Cerebellar cortex (tissue), 1 donor: Measurements from ENCODE around the gene FAM186B.
A peak's percentile ranks its signal among the peaks of the same experiment; 100 is the strongest.
"Not testable (repeated sequence)": the region's sequence is repeated elsewhere in the genome, so short reads cannot be mapped to it uniquely, and the experiment has no call there.

ENCODE experiments used
- DNase-seq: peaks from one replicate; pipeline ENCODE4 v3.0.0-alpha.2; 2015; ENCODE audit warnings: low spot score

The FAM186B gene

GRCh38 chr12:49605539-49605938 lies at the start of gene FAM186B:
TSS of gene FAM186B (minus strand) at chr12:49605639. CDS start at chr12:49605477, 162 bp downstream.
- not testable (repeated sequence) for DNase-seq

- no peak for DNase-seq
These were observed 49.3 kb upstream of the FAM186B start for GRCh38 chr12:49654715-49655114.

DNA sequence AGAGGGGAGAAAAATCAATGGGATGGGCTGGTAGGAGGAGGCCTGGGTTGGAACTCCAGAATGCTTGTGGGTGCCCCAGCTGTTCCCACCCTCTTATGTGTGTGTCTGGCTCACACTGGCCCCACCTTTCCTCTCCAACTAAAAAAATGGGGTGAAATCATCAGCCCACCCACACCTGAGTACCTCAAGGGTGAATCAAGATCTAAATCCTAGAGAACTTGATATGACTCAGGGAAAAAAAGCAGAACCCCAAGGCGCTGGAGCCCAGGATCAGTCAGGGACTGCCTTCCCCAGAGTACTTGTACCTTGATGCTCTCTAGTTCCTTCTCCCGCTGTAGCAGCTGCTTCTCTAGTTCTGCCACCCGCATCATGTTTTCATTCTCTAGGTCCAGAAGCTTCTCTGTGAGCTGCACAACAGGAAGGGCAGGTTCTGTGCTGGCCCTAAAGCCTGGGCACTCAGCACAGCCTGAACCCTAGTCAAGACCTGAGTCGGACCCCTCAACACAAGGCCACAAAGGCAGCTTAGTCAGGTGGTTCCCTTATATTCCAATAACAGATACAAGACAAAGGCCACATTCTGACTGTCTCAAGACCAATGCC lies 47.6 kb upstream of the FAM186B start:
- DNase-seq, result no peak

DNA sequence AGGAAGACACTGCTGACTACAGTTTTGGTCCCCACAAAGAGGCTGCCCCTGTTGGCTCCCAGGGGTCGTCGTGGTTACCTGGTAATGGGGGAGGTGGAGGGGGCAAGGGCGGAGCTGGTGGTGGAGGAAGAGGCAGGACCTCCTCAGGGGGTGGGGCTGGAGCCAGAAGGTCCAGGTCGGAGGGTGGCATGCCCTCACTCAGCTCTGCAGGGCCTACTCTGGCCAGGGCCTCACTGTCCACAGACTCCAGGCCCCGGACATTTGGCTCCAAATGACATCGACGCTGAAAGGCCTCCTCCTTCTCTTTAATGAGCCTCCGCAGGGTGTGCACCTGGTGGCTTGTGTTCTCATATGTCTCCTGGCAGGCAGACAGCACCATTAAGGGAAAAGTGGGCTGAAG lies 46.4 kb upstream of the FAM186B start:
- DNase-seq, result peak; percentile 34

- no peak for DNase-seq
These were observed 44.5 kb upstream of the FAM186B start for GRCh38 chr12:49649892-49650291.

DNA sequence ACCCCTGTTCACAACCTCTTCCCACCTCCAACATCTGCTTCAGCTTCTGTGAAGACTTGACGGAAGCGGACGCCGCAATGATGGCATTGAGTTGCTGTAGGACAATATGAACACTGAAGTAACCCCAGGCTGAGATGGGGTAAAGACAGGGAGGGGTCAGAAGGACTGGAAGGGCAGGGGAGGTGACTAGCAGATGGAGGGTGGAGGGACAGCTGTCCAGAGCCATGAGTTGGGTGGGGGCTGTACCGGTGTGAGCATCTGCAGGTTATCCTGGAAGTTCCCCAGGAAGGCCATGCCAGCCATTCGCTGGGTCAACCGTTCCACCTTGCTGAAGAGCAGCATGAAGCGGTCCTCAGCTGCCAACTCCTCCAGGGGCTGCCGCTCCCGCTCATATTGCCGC lies 44.0 kb upstream of the FAM186B start:
- DNase-seq, result no peak

DNA sequence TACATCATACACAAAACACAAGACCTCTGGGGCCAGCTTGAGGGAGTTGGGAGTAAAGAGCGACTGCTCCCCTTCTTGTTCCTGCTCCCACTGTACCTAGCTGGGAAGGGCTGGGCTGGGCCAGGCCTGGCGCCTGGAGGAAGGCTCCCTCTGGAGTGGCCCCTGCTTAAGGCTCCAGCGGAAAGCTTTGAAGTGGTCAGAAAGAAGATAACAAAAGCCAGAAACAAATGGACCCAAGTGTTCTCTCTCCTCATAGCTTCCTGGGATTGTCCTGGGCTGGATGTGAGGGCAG lies 43.2 kb upstream of the FAM186B start:
- no peak for DNase-seq

DNA sequence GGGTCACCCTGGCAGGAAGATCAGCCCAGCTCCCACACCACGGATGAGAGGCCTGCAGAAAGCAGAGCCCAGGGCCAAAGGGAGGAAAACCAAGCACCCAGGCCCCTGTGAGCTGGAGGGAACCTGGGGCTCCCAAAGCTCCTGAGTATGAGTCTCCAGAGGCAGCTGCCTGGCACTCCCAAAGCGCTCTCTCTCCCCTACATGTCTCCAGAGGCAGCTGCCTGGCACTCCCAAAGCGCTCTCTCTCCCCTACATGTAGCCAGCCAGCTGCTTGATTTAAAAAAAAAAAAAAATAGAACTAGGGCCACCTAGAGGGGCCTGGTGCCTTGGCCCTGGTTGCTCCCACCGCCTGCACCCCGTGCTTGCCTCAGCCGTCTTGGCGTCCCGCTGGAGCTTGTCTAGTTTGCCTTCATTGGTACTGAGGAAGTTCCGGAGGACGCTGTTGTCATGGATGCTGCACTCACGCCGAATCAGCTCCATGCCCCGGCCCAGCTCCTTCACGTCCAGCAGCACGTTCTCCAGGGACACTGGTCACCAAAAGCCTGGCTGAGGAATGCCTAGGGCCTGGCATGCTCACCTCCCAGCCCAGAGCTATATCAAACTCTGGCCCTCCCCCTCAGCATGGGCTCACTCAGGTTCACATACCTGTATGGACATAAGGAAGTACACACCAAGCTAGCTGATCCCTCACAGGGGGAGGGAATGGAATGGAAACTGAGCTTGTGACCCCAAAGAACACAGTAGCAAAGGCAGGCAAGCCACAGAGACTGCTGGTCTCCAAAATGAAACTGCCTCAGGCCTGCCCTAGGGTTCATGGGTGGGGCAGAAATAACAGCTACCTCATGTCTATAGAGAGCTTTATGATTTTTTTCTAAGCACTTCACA lies 42.6 kb upstream of the FAM186B start:
- DNase-seq, result no peak

DNA sequence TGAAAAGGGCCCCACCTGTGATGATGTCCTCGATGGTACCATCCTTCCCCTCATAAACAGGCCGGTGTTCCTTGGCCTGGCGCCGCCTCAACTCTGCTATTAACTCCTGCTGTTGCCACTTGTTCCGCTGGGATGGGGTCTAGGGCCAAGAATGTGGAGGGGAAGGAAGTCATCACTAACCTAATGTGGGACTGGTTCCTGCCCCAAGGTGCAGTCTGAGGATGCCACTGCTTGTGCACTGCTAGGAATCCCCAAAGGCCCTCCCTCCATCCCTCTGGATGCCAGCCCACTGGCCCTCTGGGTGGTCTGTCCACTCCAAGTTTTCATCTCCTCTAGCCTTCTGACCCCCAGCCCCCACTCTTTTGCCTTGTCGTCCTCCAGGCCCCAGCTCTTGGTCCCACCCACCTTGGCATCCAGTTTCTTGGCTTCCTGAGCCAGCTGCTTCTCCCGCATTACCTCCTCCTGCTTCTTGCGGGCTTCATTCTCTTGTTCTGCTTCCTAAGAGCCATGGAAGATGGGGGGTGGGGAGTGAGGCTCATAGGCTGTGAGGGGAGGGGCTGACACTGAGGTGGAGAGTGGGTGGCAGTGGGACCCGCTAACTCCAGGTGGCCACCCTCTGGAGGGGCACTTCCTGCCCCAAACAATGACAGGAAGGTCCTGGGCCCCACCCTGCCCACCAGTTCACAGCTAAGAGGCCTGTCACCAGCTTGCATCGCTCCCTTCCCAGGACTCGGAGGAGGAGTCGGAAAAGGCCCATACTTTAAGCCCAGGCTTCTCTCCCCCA lies 41.6 kb upstream of the FAM186B start:
- no peak for DNase-seq

DNA sequence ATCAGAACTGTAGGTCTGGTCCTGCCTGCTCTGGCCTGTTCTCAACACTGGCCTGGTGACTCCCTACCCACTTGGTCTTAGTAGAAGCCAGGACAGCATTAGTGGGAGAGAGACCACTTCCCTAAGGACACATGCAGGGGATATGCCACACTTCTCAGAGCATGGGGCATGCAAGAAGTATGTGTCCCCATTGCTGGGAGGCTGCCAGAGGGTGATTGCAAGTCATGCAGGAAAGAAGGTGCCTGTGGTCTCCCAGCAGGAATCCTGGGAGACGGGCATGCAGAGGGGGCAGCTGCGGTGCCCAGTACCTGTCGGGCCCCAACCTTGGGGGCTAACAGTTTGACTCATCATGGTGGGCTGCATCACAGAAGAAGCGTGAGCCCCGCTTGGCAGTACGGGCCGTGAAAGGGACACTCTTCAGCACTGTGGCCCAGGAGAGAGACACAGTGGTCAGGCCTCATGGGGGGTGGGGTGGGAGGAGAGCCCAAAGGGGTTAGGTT lies 40.9 kb upstream of the FAM186B start:
- DNase-seq, result no peak

DNA sequence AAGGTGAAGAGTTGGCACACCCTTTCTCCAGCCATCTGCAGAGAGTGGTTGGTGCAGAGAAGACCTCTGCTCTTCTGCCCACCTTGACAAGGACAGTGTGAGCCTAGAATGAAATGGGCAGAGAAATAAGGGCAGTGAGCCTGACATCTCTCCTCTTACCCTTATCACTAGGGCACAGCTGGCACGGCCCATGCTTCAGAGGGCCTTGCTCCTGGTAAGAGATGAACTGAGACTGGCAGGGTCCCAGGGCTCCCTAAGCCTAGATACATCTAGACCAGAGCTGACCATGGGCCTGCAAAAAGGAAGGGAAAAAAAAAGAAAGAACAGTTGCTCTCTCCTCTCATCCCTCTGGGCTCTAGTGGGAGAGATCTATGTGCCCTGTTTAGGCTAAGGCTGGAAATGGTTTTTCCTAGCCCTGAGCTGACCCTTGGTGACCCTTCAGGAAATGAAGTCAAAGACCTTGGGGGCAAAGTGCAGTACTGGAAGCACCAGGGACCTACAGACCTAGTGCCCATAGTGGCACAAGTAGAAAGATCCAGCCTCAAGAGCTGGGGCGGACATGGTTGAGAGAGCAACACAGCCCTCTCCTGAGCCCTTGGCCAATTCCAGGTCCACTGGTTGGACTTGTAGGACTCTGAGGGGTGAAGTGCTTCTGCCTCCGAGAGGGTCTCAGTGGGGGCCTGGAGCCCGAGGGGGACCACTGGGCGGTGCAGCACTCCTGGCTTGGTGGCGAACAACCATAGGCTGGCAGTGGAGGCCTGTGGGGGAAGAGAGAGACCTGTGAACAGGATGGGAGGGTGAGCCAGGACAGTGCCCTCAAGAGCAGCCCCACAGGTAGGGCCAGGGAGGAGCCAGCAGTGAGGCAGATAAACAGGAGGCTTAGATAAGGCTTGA lies 40.0 kb upstream of the FAM186B start:
- no peak for DNase-seq

GRCh38 chr12:49644620-49644994 lies 39.2 kb upstream of the FAM186B start:
- DNase-seq, result peak; percentile 86

- DNase-seq, result no peak
These were observed 38.7 kb upstream of the FAM186B start for GRCh38 chr12:49643961-49644619.

- no peak for DNase-seq
These were observed 37.7 kb upstream of the FAM186B start for GRCh38 chr12:49643135-49643534.

DNA sequence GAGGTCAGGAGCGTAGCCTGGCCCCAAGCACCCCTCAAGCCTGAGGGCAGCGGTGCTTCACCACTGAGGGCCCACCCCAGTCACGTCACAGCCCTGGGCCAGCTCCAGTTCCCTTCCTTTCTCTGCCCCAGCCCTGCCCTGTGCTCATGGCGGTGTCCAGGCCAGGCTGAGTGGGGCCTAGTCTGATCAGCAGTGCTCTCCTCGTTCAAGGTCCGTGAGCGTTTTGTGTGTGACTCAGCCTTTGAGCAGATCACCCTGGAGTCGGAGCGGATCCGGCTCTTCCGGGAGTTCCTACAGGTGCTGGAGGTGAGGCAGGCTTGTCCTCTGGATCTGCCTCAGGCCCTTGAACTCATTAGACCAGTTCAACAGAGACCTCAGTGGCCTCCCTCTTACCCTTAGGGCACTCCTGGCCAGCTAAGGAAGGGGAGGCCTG lies 36.9 kb upstream of the FAM186B start:
- no peak for DNase-seq

GRCh38 chr12:49641748-49642369 lies 36.4 kb upstream of the FAM186B start:
- no peak for DNase-seq

DNA sequence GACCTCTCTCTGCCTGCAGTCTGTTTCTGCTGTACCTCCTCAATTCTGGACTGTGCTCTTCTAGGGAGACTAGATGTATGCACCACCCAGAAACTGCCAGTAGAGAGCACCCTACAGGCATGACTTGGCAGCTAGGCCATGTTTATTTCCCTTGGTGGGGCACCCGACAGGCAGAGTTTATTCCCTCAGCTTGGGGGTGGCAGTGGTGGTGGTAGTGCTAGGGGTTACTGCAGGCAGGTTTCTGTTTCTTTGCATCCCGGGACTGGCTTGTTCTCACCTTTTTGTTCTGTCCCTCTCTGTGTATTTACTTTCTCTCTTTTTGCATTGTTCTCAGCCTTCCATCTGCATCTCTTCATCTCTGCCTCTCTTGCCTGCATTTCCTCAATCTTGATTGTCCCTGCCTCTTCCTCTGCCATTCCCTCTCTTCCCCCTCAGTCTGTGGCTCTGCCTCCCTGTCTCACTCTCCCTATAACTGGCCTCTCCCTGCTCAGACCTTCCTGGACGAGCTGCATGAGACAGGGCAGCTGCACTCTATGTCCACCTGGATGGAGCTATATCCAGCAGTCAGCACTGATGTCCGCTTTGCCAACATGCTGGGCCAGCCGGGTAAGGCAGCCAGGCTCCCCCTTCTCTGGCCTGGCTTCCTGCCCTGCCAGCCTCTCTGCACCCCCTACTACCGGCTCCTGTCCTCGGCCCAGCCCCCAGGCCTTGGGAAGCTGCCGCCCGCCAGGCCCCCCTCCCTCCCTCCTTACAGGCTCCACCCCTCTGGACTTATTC lies 31.7 kb upstream of the FAM186B start:
- peak; percentile 91 for DNase-seq

GRCh38 chr12:49636574-49636973 lies 31.1 kb upstream of the FAM186B start:
- no peak for DNase-seq

DNA sequence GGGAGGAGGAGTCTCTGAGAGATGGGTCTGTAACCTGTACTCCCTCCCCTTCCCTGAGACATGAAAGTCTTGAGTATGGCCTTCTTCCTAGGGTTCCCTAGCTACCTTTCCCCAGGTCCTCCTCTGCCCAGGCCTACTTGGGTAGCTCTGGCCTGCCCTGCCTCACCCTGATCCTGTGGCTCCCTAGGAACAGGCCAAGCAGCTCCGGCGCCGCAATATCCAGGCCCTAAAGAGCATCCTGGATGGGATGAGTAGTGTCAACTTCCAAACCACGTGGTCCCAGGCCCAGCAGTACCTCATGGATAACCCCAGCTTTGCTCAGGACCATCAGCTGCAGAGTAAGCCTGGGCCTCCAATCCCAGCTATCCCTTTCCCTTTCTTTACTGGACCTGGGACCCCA lies 30.2 kb upstream of the FAM186B start:
- DNase-seq, result no peak

DNA sequence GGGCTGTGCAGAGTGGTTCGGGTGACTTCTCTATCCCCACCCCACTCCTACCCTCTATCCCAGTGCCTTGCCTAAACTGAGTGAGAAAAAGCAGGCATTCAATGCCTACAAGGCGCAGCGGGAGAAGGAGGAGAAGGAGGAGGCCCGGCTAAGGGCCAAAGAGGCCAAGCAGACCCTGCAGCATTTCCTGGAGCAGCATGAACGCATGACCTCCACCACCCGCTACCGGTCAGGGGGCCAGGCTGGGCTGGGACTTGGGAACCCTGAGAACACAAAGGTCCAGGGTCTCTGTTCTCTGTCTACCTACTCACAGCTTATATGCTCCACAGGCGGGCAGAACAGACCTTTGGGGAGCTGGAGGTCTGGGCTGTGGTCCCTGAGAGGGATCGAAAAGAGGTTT lies 29.6 kb upstream of the FAM186B start:
- no peak for DNase-seq
